ENCODE results near the gene DUSP15. TPM values are rescaled to one million over a fixed set of nuclear protein-coding genes. Genes with fewer than 3 reads are reported as not detected.

The DUSP15 gene
- total and polyA plus RNA-seq, 9 of the 15 experiments (the other 6 are each of a cell fraction or from before 2014, with no cell fraction given) = 0.34 TPM; not detected in 8

DNA sequence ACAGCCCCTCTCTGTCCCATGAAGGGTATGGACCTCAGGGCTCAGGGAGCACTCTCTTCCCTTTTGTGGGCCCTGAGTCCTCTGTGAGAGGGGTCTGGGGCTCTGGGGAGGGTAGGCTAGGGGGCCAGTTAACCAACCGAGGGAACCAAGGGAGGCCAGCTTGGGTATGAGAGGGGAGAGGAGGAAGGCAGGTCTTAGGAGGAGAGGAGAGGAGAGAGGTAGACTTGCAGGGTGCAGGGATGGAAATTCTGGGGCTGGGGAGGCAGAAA is 720 bp downstream of the DUSP15 start:
- in situ Hi-C loops (cut with MboI) = no loop called here
- peak overlapping the region in 1 of 2 experiments; percentile 77; a peak in 3 of 4 replicates for H3K9ac ChIP-seq (ENCODE audit: insufficient read depth in 1 of 2, low read depth in 2 of 2, low read length in 2 of 2)
- DNase-seq (ENCODE audit: extremely low read depth in 1 of 4, low spot score in 3 of 4) = no peak
- ChIA-PET CTCF (ENCODE audit: low intra/inter-chr PET ratio) (no interaction called here), POLR2A (no interaction called here)
- H3K27me3 ChIP-seq (ENCODE audit: control insufficient read depth in 2 of 2, insufficient read depth in 2 of 2, low read length in 2 of 2) = peaks cover 45 to 63% of the 10 kb centered on the region in 2 experiments
- ATAC-seq = no peak
- BruUV-seq (replicated peaks) = no TSS peak
- no peak overlapping the region for H3K4me3 ChIP-seq
- H2AFZ ChIP-seq (ENCODE audit: low read depth, low read length) = no peak overlapping the region
- peaks cover 0 to 11% of the 10 kb centered on the region in 2 experiments; a peak in 2 of 5 replicates for H3K4me1 ChIP-seq (replicated peaks in 1 of 2; ENCODE audit: control insufficient read depth in 2 of 2, insufficient read depth in 2 of 2, low read length in 2 of 2)
- H3K27ac ChIP-seq (ENCODE audit: extremely low read depth, low read depth, low read length) = no peak overlapping the region
- peaks cover 12% of the 10 kb centered on the region for H4K20me1 ChIP-seq (replicated peaks; ENCODE audit: control insufficient read depth, insufficient read depth, low read length)
- no CpG with 5 or more reads among the region's 1 CpG for WGBS (ENCODE audit: insufficient coverage, low coverage, missing lambda C conversion rate)
- H3K4me2 ChIP-seq (ENCODE audit: insufficient read depth, low read length) = 0 out of 2 replicates have a peak overlapping the region, but pooled peaks have one; percentile 52
- no peaks in the 10 kb centered on the region for H3K9me1 ChIP-seq (ENCODE audit: control insufficient read depth, insufficient read depth, low read length)
- H3K36me3 ChIP-seq (ENCODE audit: control insufficient read depth, insufficient read depth, low read length) = no peaks in the 10 kb centered on the region
- no peaks in the 10 kb centered on the region for H3K9me3 ChIP-seq (replicated peaks; ENCODE audit: control insufficient read depth, insufficient read depth, low read depth, low read length)
- no peak for FAIRE-seq
- no peaks in the 10 kb centered on the region for H3K79me2 ChIP-seq (ENCODE audit: control insufficient read depth, insufficient read depth, low read length)
- intact Hi-C loops (cut with micrococcal nuclease) = no loop called here
- no peak for TF ChIP-seq SRSF1 (IDR thresholded peaks at IDR 0.05; ENCODE audit: low read depth, low read length)
- TF ChIP-seq MAZ (CRISPR knock-in tag; conservative IDR thresholded peaks at IDR 0.05 in 1 of 2, IDR thresholded peaks at IDR 0.05 in 1 of 2) = no peak
- no peak for TF ChIP-seq HNRNPLL (IDR thresholded peaks at IDR 0.05; ENCODE audit: low read depth, low read length, poor library complexity, severe bottlenecking)

DNA sequence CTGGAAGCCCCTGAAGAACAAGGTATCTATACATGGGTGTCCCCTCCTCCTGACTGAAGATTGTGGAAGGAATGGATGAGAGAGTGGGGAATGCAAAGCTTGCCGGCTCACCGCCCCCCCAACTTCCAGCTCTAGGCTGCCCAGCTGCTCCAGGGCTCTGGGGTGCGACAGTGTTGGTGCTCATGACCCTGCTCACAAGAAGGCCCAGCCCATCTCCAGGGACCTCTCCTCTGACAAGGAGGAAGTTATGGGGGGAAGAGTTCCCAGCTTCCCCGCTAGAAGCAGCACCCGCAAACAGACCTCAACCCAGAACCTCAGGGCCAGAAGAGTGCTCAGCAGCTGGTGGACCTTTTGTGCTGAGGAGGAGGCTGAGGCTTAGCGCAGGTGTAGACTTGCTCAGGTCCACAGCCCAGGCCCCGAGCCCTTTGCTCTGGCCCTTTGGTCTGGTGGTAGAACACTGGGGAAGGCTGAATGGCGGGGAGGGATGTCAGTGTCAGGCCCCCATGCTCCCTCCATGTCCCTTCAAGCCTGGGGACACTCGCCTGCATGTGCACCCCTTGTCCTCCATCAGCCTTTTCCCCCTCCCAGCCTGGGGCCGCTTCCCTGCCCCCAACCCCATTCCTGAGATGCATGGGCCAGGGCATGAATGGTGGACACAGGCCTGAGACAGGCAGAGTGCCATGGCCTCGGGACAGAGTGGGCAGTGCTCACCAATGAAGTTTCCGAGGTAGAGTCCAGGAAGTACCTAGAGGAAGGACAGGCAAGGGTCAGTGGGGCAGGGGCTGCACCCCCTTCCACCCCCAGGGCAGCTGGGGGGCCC is 1.3 kb downstream of the DUSP15 start:
- no peaks in the 10 kb centered on the region for H3K9me3 ChIP-seq (replicated peaks; ENCODE audit: control insufficient read depth, insufficient read depth, low read depth, low read length)
- no peak overlapping the region for H3K4me3 ChIP-seq
- intact Hi-C loops (cut with micrococcal nuclease) = no loop called here
- peaks cover 45 to 64% of the 10 kb centered on the region in 2 experiments for H3K27me3 ChIP-seq (ENCODE audit: control insufficient read depth in 2 of 2, insufficient read depth in 2 of 2, low read length in 2 of 2)
- H3K4me1 ChIP-seq (replicated peaks in 1 of 2; ENCODE audit: control insufficient read depth in 2 of 2, insufficient read depth in 2 of 2, low read length in 2 of 2) = peaks cover 0 to 11% of the 10 kb centered on the region in 2 experiments; a peak in 2 of 5 replicates
- FAIRE-seq = no peak
- H4K20me1 ChIP-seq (replicated peaks; ENCODE audit: control insufficient read depth, insufficient read depth, low read length) = peaks cover 12% of the 10 kb centered on the region
- ChIA-PET POLR2A (no interaction called here), CTCF (ENCODE audit: low intra/inter-chr PET ratio) (no interaction called here)
- peak overlapping the region in 1 of 2 experiments; percentile 7; a peak in 1 of 4 replicates for H3K9ac ChIP-seq (ENCODE audit: insufficient read depth in 1 of 2, low read depth in 2 of 2, low read length in 2 of 2)
- H3K4me2 ChIP-seq (ENCODE audit: insufficient read depth, low read length) = no peak overlapping the region
- BruUV-seq (replicated peaks) = no TSS peak
- H3K79me2 ChIP-seq (ENCODE audit: control insufficient read depth, insufficient read depth, low read length) = no peaks in the 10 kb centered on the region
- 4% methylated on average over 12 of the region's 12 CpGs for WGBS (ENCODE audit: insufficient coverage, low coverage, missing lambda C conversion rate)
- in situ Hi-C loops (cut with MboI) = no loop called here
- ATAC-seq = peak; percentile 10; the same call in 1 of the 3 replicates
- no peaks in the 10 kb centered on the region for H3K36me3 ChIP-seq (ENCODE audit: control insufficient read depth, insufficient read depth, low read length)
- H2AFZ ChIP-seq (ENCODE audit: low read depth, low read length) = no peak overlapping the region
- H3K9me1 ChIP-seq (ENCODE audit: control insufficient read depth, insufficient read depth, low read length) = no peaks in the 10 kb centered on the region
- DNase-seq (ENCODE audit: extremely low read depth in 1 of 4, low spot score in 3 of 4) = no peak
- no peak overlapping the region for H3K27ac ChIP-seq (ENCODE audit: extremely low read depth, low read depth, low read length)
- no peak for TF ChIP-seq RNF2 (IDR thresholded peaks at IDR 0.05)
- TF ChIP-seq KAT7 (CRISPR knock-in tag; IDR thresholded peaks at IDR 0.05; ENCODE audit: borderline replicate concordance) = no peak
- no peak for TF ChIP-seq YY1 (IDR thresholded peaks at IDR 0.05; ENCODE audit: borderline replicate concordance in 1 of 3, control insufficient read depth in 1 of 3, extremely low read depth in 1 of 3, insufficient read depth in 3 of 3, insufficient read length in 1 of 3, insufficient replicate concordance in 2 of 3, low read depth in 1 of 3, low read length in 2 of 3)
- TF ChIP-seq FUS (optimal IDR thresholded peaks at IDR 0.05; ENCODE audit: low read depth, low read length) = no peak
